ENCODE results near the gene KCNIP1.

Gene KCNIP1

GRCh38 chr5:170503990-170504596, at the start of gene KCNIP1:
KCNIP1 (plus strand) TSS chr5:170504020.
- DNase-seq: no peak

GRCh38 chr5:170463426-170463825, 40.4 kb upstream of the KCNIP1 start:
- no peak for DNase-seq

GRCh38 chr5:170464280-170465127, 39.3 kb upstream of the KCNIP1 start:
- DNase-seq: no peak

GRCh38 chr5:170466553-170466952, 37.3 kb upstream of the KCNIP1 start:
- DNase-seq: no peak

GRCh38 chr5:170466988-170467707, 36.7 kb upstream of the KCNIP1 start:
- DNase-seq: no peak

GRCh38 chr5:170468633-170469285, 35.1 kb upstream of the KCNIP1 start:
- no peak for DNase-seq

GRCh38 chr5:170469414-170469813, 34.4 kb upstream of the KCNIP1 start:
- no peak for DNase-seq

- DNase-seq: no peak
Observed at GRCh38 chr5:170470275-170470674, 33.5 kb upstream of the KCNIP1 start.

- DNase-seq: no peak
Observed at GRCh38 chr5:170470808-170471404, 32.9 kb upstream of the KCNIP1 start.

- DNase-seq: no peak
Observed at GRCh38 chr5:170471551-170472178, 32.2 kb upstream of the KCNIP1 start.

- DNase-seq: no peak
Observed at GRCh38 chr5:170473642-170474041, 30.2 kb upstream of the KCNIP1 start.

GRCh38 chr5:170474489-170475274, 29.1 kb upstream of the KCNIP1 start:
- DNase-seq: no peak

GRCh38 chr5:170475294-170476000, 28.4 kb upstream of the KCNIP1 start:
- DNase-seq: no peak

GRCh38 chr5:170476704-170477103, 27.1 kb upstream of the KCNIP1 start:
- DNase-seq: no peak

GRCh38 chr5:170477906-170478305, 25.9 kb upstream of the KCNIP1 start:
- DNase-seq: no peak

GRCh38 chr5:170478306-170478705, 25.5 kb upstream of the KCNIP1 start:
- no peak for DNase-seq

- DNase-seq: no peak
Observed at GRCh38 chr5:170479484-170479883, 24.3 kb upstream of the KCNIP1 start.

- DNase-seq: no peak
Observed at GRCh38 chr5:170480260-170480659, 23.6 kb upstream of the KCNIP1 start.

- DNase-seq: no peak
Observed at GRCh38 chr5:170481849-170482248, 22.0 kb upstream of the KCNIP1 start.

GRCh38 chr5:170482511-170482910, 21.3 kb upstream of the KCNIP1 start:
- DNase-seq: no peak

Data from NCI-H1930 (cell line).